HEK293 (cell line): Measurements from ENCODE around the gene ABL2.
A peak's percentile ranks its signal among the peaks of the same experiment; 100 is the strongest.

Experiments used
- CTCF ChIA-PET: fragments of 350-600 bp; formaldehyde crosslinking; extraction: SDS; loops from one replicate; lab custom pipeline; 2021; ENCODE audit warnings: antibody characterized with exemption; lab: Yijun Ruan, JAX
- POLR2A ChIA-PET: fragments of 300-600 bp; formaldehyde crosslinking; extraction: SDS; loops from one replicate; lab custom pipeline; 2020; ENCODE audit warnings: antibody characterized with exemption, inconsistent platforms; lab: Yijun Ruan, JAX
- H3K27ac ChIP-seq: fragments of 200-500 bp; sonication (Bioruptor generic); 2 replicates; pipeline ENCODE4 v1.5.1; 2014; ENCODE audit warnings: low read depth, low read length, control low read depth, inconsistent platforms; ENCODE audit errors: extremely low read depth
- H3K36me3 ChIP-seq, 2 experiments: fragments of 200-500 bp in 1 of 2; sonication (Bioruptor generic) in 1 of 2; 1 replicate in 1 of 2; 2 replicates in 1 of 2; pipeline ENCODE4 v1.5.1; 2014 to 2017; ENCODE audit warnings: inconsistent platforms in 2 of 2, low read length in 2 of 2; ENCODE audit not compliant: control insufficient read depth in 2 of 2, insufficient read depth in 1 of 2
- H3K4me1 ChIP-seq: fragments of 200-500 bp; sonication (Bioruptor generic); 2 replicates; pipeline ENCODE4 v1.5.1; 2014; ENCODE audit warnings: mild to moderate bottlenecking, low read length, inconsistent platforms; ENCODE audit not compliant: control insufficient read depth, insufficient read depth
- H3K4me3 ChIP-seq: 2 replicates; pipeline ENCODE4 v1.5.1; 2011; ENCODE audit warnings: low read depth, mild to moderate bottlenecking, control low read depth, low read length, moderate library complexity
- H3K9me3 ChIP-seq: fragments of 200-500 bp; sonication (Bioruptor generic); 2 replicates; pipeline ENCODE4 v1.5.1; 2014; ENCODE audit warnings: low read depth, low read length, inconsistent platforms; ENCODE audit not compliant: control insufficient read depth, insufficient read depth
- GLI4 ChIP-seq: fragments of 450-650 bp; formaldehyde crosslinking; IDR thresholded peaks from 2 replicates; pipeline ENCODE4 v1.5.1; 2016; ENCODE audit warnings: missing biosample characterization, missing genetic modification characterization
- MZF1 ChIP-seq: fragments of 450-650 bp; formaldehyde crosslinking; IDR thresholded peaks from 2 replicates; pipeline ENCODE4 v1.5.1; 2017; ENCODE audit warnings: missing biosample characterization, missing genetic modification characterization, borderline replicate concordance
- SP2 ChIP-seq: fragments of 450-650 bp; formaldehyde crosslinking; IDR thresholded peaks from 2 replicates; pipeline ENCODE4 v1.5.1; 2016; ENCODE audit warnings: missing biosample characterization, missing genetic modification characterization
- ZBTB17 ChIP-seq: fragments of 450-650 bp; formaldehyde crosslinking; IDR thresholded peaks from 2 replicates; pipeline ENCODE4 v1.5.1; 2016; ENCODE audit warnings: missing biosample characterization, missing genetic modification characterization
- ZNF169 ChIP-seq: fragments of 450-650 bp; formaldehyde crosslinking; IDR thresholded peaks from 2 replicates; pipeline ENCODE4 v1.5.1; 2016; ENCODE audit warnings: missing biosample characterization, missing genetic modification characterization
- ZNF214 ChIP-seq: fragments of 450-650 bp; formaldehyde crosslinking; IDR thresholded peaks from 2 replicates; pipeline ENCODE4 v1.5.1; 2017; ENCODE audit warnings: missing biosample characterization, mild to moderate bottlenecking, missing genetic modification characterization, borderline replicate concordance
- ZNF274 ChIP-seq, 2 experiments: fragments of 200-500 bp in 1 of 2; fragments of 450-650 bp in 1 of 2; sonication (Bioruptor generic) in 1 of 2; formaldehyde crosslinking in 1 of 2; IDR thresholded peaks; 2 replicates each; pipeline versions ENCODE4 v1.5.1 to v1.6.1; 2014 to 2016; ENCODE audit warnings: borderline replicate concordance in 1 of 2, inconsistent platforms in 1 of 2, low read length in 1 of 2, missing biosample characterization in 1 of 2, missing genetic modification characterization in 1 of 2
- ZNF423 ChIP-seq: fragments of 450-650 bp; formaldehyde crosslinking; IDR thresholded peaks from 2 replicates; pipeline ENCODE4 v1.5.1; 2016; ENCODE audit warnings: missing biosample characterization, missing genetic modification characterization
- ZNF776 ChIP-seq: fragments of 450-650 bp; formaldehyde crosslinking; IDR thresholded peaks from 2 replicates; pipeline ENCODE4 v1.5.0; 2017; ENCODE audit warnings: missing biosample characterization, missing genetic modification characterization, borderline replicate concordance
- TF ChIP-seq, protein P1 (sequence below): fragments of 450-650 bp; formaldehyde crosslinking; IDR thresholded peaks from 2 replicates; pipeline ENCODE4 v1.5.1; 2016; ENCODE audit warnings: missing biosample characterization, missing genetic modification characterization
- TF ChIP-seq, protein P2 (sequence below): fragments of 450-650 bp; formaldehyde crosslinking; IDR thresholded peaks from 2 replicates; pipeline ENCODE4 v1.5.1; 2016; ENCODE audit warnings: missing biosample characterization, missing genetic modification characterization
- TF ChIP-seq, protein P3 (sequence below): fragments of 450-650 bp; IDR thresholded peaks from 2 replicates; pipeline ENCODE4 v1.5.1; 2018; ENCODE audit warnings: missing biosample characterization, missing genetic modification characterization
- TF ChIP-seq, protein P4 (sequence below): fragments of 450-650 bp; formaldehyde crosslinking; IDR thresholded peaks from 2 replicates; pipeline ENCODE4 v1.5.1; 2016; ENCODE audit warnings: missing biosample characterization, missing genetic modification characterization, borderline replicate concordance

The ABL2 gene

DNA sequence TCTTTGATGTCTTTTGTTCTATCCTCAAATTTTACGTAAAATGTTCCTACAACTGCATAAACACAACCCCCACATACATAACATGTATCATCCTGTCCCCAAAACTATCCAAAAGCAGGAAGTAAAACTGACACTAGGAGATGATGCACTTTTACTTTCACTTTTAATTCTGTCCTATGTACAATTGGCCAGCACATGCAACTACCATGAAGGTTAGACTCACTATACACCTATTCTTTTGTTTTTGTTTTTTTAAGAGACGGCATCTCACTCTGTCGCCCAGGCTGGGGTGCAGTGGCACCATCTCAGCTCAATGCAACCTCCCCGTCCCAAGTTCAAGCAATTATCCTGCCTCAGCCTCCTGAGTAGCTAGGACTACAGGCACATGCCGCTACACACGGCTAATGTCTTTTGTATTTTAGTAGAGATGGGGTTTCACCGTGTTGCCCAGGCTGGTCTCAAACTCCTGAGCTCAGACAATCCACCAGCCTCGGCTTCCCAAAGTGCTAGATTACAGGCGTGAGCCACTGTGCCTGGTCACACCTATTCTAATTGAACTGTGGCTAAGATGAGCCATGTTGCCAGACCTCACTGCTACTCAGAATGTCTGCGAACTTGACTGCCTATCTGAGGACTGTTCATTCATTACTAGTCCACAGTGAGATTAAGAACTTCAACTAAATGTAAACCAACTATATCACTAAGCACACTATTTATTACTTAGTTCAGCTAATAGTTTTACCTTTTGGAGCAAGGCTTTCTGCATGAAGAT lies 99.6 kb downstream of the ABL2 start:
- TF ChIP-seq, protein P1, sequence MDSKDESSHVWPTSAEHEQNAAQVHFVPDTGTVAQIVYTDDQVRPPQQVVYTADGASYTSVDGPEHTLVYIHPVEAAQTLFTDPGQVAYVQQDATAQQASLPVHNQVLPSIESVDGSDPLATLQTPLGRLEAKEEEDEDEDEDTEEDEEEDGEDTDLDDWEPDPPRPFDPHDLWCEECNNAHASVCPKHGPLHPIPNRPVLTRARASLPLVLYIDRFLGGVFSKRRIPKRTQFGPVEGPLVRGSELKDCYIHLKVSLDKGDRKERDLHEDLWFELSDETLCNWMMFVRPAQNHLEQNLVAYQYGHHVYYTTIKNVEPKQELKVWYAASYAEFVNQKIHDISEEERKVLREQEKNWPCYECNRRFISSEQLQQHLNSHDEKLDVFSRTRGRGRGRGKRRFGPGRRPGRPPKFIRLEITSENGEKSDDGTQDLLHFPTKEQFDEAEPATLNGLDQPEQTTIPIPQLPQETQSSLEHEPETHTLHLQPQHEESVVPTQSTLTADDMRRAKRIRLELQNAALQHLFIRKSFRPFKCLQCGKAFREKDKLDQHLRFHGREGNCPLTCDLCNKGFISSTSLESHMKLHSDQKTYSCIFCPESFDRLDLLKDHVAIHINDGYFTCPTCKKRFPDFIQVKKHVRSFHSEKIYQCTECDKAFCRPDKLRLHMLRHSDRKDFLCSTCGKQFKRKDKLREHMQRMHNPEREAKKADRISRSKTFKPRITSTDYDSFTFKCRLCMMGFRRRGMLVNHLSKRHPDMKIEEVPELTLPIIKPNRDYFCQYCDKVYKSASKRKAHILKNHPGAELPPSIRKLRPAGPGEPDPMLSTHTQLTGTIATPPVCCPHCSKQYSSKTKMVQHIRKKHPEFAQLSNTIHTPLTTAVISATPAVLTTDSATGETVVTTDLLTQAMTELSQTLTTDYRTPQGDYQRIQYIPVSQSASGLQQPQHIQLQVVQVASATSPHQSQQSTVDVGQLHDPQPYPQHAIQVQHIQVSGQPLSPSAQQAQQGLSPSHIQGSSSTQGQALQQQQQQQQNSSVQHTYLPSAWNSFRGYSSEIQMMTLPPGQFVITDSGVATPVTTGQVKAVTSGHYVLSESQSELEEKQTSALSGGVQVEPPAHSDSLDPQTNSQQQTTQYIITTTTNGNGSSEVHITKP (tag by site-specific recombination): peak; percentile 57
- TF ChIP-seq, protein P2, sequence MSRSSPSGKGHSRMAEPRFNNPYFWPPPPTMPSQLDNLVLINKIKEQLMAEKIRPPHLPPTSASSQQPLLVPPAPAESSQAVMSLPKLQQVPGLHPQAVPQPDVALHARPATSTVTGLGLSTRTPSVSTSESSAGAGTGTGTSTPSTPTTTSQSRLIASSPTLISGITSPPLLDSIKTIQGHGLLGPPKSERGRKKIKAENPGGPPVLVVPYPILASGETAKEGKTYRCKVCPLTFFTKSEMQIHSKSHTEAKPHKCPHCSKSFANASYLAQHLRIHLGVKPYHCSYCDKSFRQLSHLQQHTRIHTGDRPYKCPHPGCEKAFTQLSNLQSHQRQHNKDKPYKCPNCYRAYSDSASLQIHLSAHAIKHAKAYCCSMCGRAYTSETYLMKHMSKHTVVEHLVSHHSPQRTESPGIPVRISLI (tag by site-specific recombination): peak; percentile 81; the same call in 1 of the 2 replicates
- TF ChIP-seq ZNF214 (tag by site-specific recombination): no peak
- no peak for TF ChIP-seq MZF1 (tag by site-specific recombination)
- no peak for TF ChIP-seq ZNF423 (tag by site-specific recombination)
- TF ChIP-seq ZNF169 (tag by site-specific recombination): no peak
- TF ChIP-seq ZNF776: no peak
- no peak for TF ChIP-seq SP2 (tag by site-specific recombination)
- no peak for TF ChIP-seq ZNF274 (IDR thresholded peaks at IDR 0.05; ENCODE audit: low read length)
- TF ChIP-seq ZNF274 (tag by site-specific recombination; IDR thresholded peaks at IDR 0.05; ENCODE audit: borderline replicate concordance): no peak
- TF ChIP-seq ZBTB17: peak; percentile 42
- TF ChIP-seq, all 188 proteins: peak for 3
- Histone ChIP-seq H3K4me1 (peaks cover 4% of the 10 kb centered on the region; the same call in 1 of the 2 replicates), H3K36me3 (peaks cover 8% of the 10 kb centered on the region in 2 experiments; a peak in 2 of 3 replicates), H3K4me3 (no peak overlapping the region), H3K9me3 (no peaks in the 10 kb centered on the region), H3K27ac (no peak overlapping the region)
- POLR2A ChIA-PET: no interaction called here
- CTCF ChIA-PET: interaction anchor here (1.1 to 2.4 kb wide), 2 partner anchors 9 to 162 kb away, joined by 3 to 11 read pairs; no protein-coding TSS in a partner anchor

DNA sequence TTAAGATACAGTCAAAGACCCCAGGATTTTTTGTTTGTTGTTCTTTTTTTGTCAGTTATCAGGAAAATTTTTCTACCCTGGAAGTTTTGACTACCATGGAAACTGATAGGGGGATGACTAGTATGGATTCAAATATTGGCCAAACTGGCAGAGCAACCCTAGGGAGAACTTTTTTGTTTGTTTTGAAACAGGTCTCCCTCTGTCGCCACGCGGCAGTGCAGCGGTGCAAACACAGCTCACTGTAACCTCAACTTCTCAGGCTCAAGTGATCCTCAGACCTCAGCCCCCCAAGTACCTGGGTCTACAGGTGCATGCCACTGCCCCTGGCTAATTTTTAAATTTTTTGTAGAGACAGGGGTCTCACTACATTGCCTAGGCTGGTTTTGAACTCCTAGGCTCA lies 101.0 kb downstream of the ABL2 start:
- Histone ChIP-seq H3K9me3 (no peaks in the 10 kb centered on the region), H3K36me3 (peaks cover 8% of the 10 kb centered on the region in 2 experiments; a peak in 2 of 3 replicates), H3K4me1 (peaks cover 4% of the 10 kb centered on the region; the same call in 1 of the 2 replicates), H3K27ac (no peak overlapping the region), H3K4me3 (no peak overlapping the region)
- ChIA-PET CTCF (interaction anchor here (1.2 kb wide), 1 partner anchor 237 kb away, joined by 4 read pairs; the partner anchor contains the start of gene AXDND1), POLR2A (no interaction called here)
- TF ChIP-seq, protein P2 (tag by site-specific recombination): no peak
- no peak for TF ChIP-seq GLI4 (tag by site-specific recombination)
- TF ChIP-seq, protein P3, sequence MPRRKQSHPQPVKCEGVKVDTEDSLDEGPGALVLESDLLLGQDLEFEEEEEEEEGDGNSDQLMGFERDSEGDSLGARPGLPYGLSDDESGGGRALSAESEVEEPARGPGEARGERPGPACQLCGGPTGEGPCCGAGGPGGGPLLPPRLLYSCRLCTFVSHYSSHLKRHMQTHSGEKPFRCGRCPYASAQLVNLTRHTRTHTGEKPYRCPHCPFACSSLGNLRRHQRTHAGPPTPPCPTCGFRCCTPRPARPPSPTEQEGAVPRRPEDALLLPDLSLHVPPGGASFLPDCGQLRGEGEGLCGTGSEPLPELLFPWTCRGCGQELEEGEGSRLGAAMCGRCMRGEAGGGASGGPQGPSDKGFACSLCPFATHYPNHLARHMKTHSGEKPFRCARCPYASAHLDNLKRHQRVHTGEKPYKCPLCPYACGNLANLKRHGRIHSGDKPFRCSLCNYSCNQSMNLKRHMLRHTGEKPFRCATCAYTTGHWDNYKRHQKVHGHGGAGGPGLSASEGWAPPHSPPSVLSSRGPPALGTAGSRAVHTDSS (tag by site-specific recombination): no peak
- TF ChIP-seq, protein P4, sequence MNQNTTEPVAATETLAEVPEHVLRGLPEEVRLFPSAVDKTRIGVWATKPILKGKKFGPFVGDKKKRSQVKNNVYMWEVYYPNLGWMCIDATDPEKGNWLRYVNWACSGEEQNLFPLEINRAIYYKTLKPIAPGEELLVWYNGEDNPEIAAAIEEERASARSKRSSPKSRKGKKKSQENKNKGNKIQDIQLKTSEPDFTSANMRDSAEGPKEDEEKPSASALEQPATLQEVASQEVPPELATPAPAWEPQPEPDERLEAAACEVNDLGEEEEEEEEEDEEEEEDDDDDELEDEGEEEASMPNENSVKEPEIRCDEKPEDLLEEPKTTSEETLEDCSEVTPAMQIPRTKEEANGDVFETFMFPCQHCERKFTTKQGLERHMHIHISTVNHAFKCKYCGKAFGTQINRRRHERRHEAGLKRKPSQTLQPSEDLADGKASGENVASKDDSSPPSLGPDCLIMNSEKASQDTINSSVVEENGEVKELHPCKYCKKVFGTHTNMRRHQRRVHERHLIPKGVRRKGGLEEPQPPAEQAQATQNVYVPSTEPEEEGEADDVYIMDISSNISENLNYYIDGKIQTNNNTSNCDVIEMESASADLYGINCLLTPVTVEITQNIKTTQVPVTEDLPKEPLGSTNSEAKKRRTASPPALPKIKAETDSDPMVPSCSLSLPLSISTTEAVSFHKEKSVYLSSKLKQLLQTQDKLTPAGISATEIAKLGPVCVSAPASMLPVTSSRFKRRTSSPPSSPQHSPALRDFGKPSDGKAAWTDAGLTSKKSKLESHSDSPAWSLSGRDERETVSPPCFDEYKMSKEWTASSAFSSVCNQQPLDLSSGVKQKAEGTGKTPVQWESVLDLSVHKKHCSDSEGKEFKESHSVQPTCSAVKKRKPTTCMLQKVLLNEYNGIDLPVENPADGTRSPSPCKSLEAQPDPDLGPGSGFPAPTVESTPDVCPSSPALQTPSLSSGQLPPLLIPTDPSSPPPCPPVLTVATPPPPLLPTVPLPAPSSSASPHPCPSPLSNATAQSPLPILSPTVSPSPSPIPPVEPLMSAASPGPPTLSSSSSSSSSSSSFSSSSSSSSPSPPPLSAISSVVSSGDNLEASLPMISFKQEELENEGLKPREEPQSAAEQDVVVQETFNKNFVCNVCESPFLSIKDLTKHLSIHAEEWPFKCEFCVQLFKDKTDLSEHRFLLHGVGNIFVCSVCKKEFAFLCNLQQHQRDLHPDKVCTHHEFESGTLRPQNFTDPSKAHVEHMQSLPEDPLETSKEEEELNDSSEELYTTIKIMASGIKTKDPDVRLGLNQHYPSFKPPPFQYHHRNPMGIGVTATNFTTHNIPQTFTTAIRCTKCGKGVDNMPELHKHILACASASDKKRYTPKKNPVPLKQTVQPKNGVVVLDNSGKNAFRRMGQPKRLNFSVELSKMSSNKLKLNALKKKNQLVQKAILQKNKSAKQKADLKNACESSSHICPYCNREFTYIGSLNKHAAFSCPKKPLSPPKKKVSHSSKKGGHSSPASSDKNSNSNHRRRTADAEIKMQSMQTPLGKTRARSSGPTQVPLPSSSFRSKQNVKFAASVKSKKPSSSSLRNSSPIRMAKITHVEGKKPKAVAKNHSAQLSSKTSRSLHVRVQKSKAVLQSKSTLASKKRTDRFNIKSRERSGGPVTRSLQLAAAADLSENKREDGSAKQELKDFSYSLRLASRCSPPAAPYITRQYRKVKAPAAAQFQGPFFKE (tag by site-specific recombination): no peak
- TF ChIP-seq, protein P1 (tag by site-specific recombination): no peak
